ENCODE measurements around the gene STYXL2.

The STYXL2 gene

DNA sequence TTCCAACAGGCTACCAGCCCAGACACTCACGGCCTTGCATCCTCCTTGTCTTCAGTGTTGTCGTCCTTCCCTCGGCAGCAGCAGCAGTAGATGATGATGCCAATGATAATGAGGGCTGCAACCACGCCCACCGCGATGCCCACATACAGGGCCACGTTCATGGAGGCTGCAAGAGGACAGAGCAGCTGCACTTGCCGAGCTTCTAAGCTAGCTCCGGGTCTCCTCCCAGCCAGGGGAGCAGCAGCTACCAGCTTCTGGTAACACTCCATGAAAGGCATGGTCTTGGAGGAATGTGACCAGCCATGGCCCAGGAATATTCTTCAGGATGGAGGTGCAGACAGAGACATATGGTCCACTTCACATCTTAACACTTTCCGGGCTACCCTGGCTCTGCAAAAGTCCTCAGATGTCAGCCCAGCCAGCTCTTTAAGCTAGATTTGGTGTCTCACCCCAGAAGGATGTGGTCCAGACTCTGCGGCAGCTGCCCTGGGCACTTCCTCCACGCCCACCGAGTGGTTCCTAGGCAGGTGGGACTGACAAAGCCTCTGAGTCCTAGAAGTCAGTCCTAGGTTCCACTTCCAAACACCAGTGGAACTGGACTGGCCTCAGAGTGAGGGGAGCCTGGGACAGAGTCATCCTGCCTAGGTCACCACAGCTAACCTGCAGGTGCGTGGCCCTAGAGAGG, 38.8 kb upstream of the STYXL2 start:
- no peak for DNase-seq (ENCODE audit: low read depth in 1 of 2, low spot score in 1 of 2)
- H3K4me3 ChIP-seq (replicated peaks; ENCODE audit: insufficient read depth, low read length): no peak overlapping the region
- TF ChIP-seq SPI1 (IDR thresholded peaks at IDR 0.05; ENCODE audit: borderline replicate concordance, low read depth): no peak
- H3K27me3 ChIP-seq (ENCODE audit: insufficient read depth, poor library complexity, severe bottlenecking): no peaks in the 10 kb centered on the region
- H3K27ac ChIP-seq (replicated peaks): no peak overlapping the region

DNA sequence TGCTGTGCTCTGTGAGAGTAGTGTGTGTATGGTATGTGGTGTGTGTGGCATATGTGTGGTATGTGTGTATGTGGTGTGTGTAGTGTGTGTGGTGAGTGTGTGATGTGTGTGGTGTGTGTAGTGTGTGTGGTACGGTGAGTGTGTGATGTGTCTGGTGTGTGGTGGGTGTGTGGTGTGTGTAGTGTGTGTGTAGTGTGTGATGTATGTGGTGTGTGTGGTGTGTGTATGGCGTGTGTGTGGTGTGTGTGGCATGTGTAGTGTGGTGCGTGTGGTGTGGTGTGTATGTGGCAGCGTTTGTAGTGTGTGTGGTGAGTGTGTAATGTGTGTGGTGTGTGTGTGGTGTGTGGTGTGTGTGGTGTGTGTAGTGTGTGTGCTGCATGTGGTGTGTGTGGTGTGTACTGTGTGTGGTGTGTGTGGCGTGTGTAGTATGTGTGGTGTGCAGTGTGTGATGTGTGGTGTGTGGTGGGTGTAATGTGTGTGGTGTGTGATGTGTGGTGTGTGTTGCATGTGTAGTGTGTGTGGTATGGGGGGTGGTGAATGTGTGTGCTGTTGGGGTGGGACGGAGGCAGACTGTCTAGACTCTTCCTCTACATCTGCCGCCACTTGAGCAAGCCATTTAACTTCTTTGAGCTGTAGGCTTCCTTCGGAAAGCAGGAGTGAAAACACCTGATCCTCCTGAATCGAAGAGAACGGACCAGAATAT, 37.2 kb upstream of the STYXL2 start:
- Histone ChIP-seq H3K27me3 (ENCODE audit: insufficient read depth, poor library complexity, severe bottlenecking) (no peaks in the 10 kb centered on the region), H3K4me3 (replicated peaks; ENCODE audit: insufficient read depth, low read length) (no peak overlapping the region), H3K27ac (replicated peaks) (no peak overlapping the region)
- no peak for TF ChIP-seq GABPA (IDR thresholded peaks at IDR 0.05; ENCODE audit: low read depth)
- peak in 1 of 2 experiments; percentile 36 for DNase-seq (ENCODE audit: low read depth in 1 of 2, low spot score in 1 of 2)

- peak; percentile 17 to 74 for DNase-seq (ENCODE audit: low read depth in 1 of 2, low spot score in 1 of 2)
Measured at GRCh38 chr1:167057241-167057688, 36.6 kb upstream of the STYXL2 start.

GRCh38 chr1:167059045-167059808, 34.6 kb upstream of the STYXL2 start:
- TF ChIP-seq CTCF (IDR thresholded peaks at IDR 0.05; ENCODE audit: insufficient read depth, low read length) (peak; percentile 96), SPI1 (IDR thresholded peaks at IDR 0.05; ENCODE audit: borderline replicate concordance, low read depth) (no peak)
- H3K27me3 ChIP-seq (ENCODE audit: insufficient read depth, poor library complexity, severe bottlenecking): no peaks in the 10 kb centered on the region
- H3K4me3 ChIP-seq (replicated peaks; ENCODE audit: insufficient read depth, low read length): no peak overlapping the region
- peak in 1 of 2 experiments; percentile 65 for DNase-seq (ENCODE audit: low read depth in 1 of 2, low spot score in 1 of 2)
- H3K27ac ChIP-seq (replicated peaks): peak overlapping the region; percentile 26; the same call in 1 of the 2 replicates

More at GRCh38 chr1:167057241-167057688, 36.6 kb upstream of the STYXL2 start:
- TF ChIP-seq CTCF (IDR thresholded peaks at IDR 0.05; ENCODE audit: insufficient read depth, low read length) (peak; percentile 49), SPI1 (IDR thresholded peaks at IDR 0.05; ENCODE audit: borderline replicate concordance, low read depth) (no peak)
- TF ChIP-seq, protein P1, sequence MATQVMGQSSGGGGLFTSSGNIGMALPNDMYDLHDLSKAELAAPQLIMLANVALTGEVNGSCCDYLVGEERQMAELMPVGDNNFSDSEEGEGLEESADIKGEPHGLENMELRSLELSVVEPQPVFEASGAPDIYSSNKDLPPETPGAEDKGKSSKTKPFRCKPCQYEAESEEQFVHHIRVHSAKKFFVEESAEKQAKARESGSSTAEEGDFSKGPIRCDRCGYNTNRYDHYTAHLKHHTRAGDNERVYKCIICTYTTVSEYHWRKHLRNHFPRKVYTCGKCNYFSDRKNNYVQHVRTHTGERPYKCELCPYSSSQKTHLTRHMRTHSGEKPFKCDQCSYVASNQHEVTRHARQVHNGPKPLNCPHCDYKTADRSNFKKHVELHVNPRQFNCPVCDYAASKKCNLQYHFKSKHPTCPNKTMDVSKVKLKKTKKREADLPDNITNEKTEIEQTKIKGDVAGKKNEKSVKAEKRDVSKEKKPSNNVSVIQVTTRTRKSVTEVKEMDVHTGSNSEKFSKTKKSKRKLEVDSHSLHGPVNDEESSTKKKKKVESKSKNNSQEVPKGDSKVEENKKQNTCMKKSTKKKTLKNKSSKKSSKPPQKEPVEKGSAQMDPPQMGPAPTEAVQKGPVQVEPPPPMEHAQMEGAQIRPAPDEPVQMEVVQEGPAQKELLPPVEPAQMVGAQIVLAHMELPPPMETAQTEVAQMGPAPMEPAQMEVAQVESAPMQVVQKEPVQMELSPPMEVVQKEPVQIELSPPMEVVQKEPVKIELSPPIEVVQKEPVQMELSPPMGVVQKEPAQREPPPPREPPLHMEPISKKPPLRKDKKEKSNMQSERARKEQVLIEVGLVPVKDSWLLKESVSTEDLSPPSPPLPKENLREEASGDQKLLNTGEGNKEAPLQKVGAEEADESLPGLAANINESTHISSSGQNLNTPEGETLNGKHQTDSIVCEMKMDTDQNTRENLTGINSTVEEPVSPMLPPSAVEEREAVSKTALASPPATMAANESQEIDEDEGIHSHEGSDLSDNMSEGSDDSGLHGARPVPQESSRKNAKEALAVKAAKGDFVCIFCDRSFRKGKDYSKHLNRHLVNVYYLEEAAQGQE (IDR thresholded peaks at IDR 0.05; ENCODE audit: insufficient replicate concordance, low read depth): no peak
- Histone ChIP-seq H3K4me3 (replicated peaks; ENCODE audit: insufficient read depth, low read length) (no peak overlapping the region), H3K27me3 (ENCODE audit: insufficient read depth, poor library complexity, severe bottlenecking) (no peaks in the 10 kb centered on the region), H3K27ac (replicated peaks) (no peak overlapping the region)

- Histone ChIP-seq H3K27ac (replicated peaks) (no peak overlapping the region), H3K27me3 (ENCODE audit: insufficient read depth, poor library complexity, severe bottlenecking) (no peaks in the 10 kb centered on the region), H3K4me3 (replicated peaks; ENCODE audit: insufficient read depth, low read length) (no peak overlapping the region)
- DNase-seq (ENCODE audit: low read depth in 1 of 2, low spot score in 1 of 2): no peak
- TF ChIP-seq GABPA (IDR thresholded peaks at IDR 0.05; ENCODE audit: low read depth) (no peak), POLR2AphosphoS5 (IDR thresholded peaks at IDR 0.05; ENCODE audit: low read depth) (no peak), SPI1 (IDR thresholded peaks at IDR 0.05; ENCODE audit: borderline replicate concordance, low read depth) (no peak), CTCF (IDR thresholded peaks at IDR 0.05; ENCODE audit: insufficient read depth, low read length) (no peak)
- TF ChIP-seq, protein P1 (IDR thresholded peaks at IDR 0.05; ENCODE audit: insufficient replicate concordance, low read depth): no peak
Measured at GRCh38 chr1:167059809-167060107, 34.1 kb upstream of the STYXL2 start.

Measured in HL-60 (cell line).